HG03280 (cell line): ENCODE measurements around the gene LARP7.
"Not testable (repeated sequence)": the region's sequence is repeated elsewhere in the genome, so short reads cannot be mapped to it uniquely, and the experiment has no call there.

Source experiments
- ATAC-seq: cut with Tn5 transposase; IDR thresholded peaks from one replicate; pipeline ENCODE4 v1.9.1; 2021; ENCODE audit warnings: mild to moderate bottlenecking, moderate library complexity; ENCODE audit not compliant: unreplicated experiment

Gene LARP7

GRCh38 chr4:112649055-112649408, 12.1 kb downstream of the LARP7 start:
- ATAC-seq = no peak

DNA sequence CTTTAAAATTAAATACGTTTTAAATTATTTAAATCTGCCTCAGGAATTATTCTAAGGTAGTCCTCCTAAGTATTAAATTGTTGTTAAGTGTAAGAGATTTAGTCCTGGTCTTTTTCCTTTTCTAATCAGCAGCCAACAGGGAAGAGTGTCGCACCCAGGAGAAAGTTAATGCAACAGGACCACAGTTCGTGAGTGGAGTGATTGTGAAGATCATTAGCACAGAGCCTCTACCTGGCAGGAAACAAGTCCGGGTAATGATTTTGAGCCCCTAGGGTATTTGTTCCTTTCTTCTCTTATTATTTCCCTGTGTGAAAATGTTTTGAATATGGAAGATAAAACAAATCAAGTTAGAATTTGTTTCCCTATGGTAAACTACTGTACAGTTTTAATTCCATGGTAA, 13.4 kb downstream of the LARP7 start:
- ATAC-seq = no peak

DNA sequence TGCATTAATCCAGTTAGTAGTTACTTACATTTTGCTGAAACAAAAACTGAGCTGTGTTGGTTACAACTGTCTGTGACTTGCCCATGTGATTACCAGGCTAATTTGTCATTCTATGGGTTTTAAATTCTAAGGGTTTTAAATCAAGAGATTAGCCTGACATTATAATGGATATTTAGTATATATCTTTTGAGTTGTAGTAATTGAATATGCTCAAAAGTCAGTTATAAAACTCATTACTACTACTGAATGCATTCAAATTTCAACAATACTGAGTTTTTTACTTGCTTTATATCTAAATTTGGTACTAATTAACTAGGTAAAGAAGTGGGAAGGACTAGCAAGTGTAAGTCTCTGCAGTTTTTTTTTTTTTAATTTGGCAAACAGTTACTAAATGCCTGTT, 14.7 kb downstream of the LARP7 start:
- ATAC-seq = no peak

GRCh38 chr4:112652216-112652615, 15.3 kb downstream of the LARP7 start:
- ATAC-seq = no peak

DNA sequence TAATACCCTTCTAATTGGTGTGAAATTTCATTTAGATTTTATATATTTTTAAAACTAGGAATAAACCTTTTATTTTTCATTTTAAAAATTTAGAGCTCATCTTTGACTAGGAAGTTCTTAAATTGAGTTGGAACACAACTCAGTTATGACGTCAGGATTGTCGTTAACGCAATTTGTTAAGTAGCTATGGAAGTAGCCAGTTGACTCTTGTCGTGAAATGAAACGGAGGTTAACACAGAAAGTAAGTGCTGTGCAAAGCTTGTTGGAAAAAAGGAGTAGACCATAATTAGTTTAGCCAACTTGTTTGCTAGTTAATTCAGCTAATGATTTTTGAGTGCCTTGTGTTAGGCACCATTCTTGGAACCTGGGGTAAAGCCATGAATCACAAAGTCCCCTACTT, 18.3 kb downstream of the LARP7 start:
- ATAC-seq = no peak

DNA sequence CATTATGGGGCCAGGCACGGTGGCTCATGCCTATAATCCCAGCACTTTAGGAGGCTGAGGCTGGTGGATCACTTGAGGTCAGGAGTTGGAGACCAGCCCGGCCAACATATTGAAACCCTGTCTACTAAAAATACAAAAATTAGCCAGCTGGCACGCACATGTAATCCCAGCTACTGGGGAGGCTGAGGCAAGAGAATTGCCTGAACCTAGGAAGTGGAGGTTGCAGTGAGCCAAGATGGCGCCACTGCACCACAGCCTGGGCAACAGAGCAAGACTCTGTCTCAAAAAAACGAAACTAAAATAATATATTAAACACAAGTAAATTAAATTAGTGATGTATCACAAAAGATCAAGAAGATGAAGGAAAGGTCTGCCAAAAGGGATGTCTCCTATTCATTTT, 19.2 kb downstream of the LARP7 start:
- ATAC-seq = not testable (repeated sequence)

DNA sequence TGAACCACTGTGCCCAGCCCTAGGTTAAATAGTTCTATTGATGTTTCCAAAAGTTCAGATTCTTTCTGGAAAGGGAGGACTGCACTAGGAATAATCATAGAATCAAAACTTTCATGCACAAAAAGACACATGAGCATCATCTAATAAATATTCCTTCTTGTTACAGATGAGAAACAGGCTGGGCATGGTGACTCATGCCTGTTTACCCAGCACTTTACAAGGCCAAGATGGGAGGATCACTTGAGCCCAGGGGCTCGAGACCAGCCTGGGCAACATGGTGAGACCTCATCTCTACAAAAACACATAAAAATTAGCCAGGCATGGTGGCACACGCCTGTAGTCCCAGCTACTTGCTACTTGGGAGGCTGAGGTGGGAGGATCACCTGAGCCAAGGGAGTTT, 27.7 kb downstream of the LARP7 start:
- ATAC-seq = no peak

GRCh38 chr4:112668131-112668530, 31.2 kb downstream of the LARP7 start:
- no peak for ATAC-seq

GRCh38 chr4:112673076-112673475, 36.1 kb downstream of the LARP7 start:
- ATAC-seq = no peak

- no peak for ATAC-seq
These were observed 36.7 kb downstream of the LARP7 start for GRCh38 chr4:112673686-112674085.

DNA sequence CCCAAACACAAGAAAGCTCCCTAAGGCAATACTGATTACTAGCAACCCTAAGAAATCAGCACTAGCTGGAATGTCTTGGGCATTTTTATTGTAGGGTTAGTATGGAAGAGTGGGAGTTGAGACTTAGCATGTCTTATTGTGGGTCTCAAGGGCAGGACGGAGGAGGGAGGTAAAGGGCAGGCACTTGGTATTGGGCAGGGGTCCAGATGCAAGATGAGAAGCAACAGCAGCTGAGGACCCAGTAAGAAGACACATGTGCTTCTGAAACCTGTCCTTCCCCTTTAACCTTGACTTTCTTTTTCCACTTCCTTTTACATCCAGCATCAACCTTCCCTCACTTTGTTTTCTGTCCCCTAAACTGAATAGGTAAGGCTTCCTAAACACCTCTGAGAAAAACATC, 37.4 kb downstream of the LARP7 start:
- no peak for ATAC-seq

GRCh38 chr4:112677519-112678091, 40.7 kb downstream of the LARP7 start:
- ATAC-seq = no peak

- no peak for ATAC-seq
These were observed 44.1 kb downstream of the LARP7 start for GRCh38 chr4:112680996-112681395.

DNA sequence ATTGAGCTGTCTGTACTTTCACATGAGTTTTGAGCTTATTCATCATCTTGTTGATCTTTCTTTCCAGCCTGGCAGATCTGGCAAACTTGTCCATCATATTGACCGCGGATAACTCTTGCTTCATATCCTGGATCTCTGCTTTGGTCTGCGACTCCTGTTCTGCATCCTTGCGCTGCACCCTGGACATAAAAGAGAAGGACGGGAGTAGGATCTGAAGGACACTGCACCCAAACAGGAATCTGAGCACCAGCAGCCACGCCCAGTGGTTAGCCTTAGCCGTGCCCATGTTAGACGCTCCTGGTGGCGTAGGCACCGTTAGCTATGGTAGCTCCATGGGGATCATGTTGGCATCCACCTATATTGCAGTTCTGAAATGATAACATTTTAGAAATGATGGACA, 56.6 kb downstream of the LARP7 start:
- ATAC-seq = no peak

DNA sequence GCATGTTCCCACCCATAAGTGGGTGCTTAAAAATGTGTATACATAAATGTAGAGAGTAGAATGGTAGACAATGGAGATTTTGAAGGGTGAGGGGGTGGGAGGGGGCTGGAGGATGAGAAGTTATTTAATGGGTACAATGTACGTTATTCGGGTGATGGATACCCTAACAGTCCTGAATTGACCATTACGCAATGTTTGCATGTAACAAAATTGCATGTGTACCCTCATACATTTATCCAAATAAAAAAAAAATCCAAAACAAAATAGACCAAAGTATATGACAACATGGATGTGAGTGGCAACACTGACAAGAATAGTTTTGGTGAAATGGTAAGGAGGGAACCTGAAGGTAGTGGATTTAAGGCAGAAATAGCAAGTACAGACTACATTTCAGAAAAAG, 63.7 kb downstream of the LARP7 start:
- ATAC-seq = no peak

DNA sequence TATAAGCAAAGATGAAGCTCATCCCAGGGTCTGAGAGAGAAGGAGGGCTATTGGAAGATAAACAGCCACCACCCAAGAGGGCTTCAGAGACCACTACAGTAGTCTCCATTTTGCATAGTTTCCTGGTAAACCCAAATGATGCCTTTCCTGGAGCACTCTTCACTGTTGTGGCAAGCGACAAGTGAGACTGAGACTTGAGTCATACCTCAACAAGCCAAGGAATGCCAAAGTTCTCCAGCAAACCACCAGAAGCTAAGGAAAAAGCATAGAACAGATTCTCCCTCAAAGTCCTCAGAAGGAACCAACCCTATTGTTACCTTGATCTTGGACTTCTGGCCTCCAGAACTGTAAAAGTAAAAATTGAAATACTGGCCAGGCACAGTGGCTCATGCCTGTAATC, 65.9 kb downstream of the LARP7 start:
- ATAC-seq = no peak

DNA sequence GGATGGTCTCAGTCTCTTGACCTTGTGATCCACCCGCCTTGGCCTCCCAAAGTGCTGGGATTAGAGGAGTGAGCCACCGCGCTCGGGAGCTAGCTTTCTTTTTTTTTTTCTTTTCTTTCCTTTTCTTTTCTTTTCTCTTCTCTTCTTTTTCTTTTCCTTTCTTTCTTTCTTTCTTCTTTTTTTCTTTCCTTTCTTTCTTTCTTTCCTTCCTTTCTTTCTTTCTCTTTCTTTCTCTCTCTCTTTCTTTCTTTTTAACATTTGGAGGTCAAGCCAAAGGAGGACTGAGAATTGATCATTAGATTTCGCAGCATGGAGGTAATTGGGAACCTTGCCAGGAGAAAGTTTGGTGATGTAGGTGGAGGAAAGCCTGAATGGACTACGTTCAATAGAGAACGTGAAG, 67.4 kb downstream of the LARP7 start:
- no peak for ATAC-seq

DNA sequence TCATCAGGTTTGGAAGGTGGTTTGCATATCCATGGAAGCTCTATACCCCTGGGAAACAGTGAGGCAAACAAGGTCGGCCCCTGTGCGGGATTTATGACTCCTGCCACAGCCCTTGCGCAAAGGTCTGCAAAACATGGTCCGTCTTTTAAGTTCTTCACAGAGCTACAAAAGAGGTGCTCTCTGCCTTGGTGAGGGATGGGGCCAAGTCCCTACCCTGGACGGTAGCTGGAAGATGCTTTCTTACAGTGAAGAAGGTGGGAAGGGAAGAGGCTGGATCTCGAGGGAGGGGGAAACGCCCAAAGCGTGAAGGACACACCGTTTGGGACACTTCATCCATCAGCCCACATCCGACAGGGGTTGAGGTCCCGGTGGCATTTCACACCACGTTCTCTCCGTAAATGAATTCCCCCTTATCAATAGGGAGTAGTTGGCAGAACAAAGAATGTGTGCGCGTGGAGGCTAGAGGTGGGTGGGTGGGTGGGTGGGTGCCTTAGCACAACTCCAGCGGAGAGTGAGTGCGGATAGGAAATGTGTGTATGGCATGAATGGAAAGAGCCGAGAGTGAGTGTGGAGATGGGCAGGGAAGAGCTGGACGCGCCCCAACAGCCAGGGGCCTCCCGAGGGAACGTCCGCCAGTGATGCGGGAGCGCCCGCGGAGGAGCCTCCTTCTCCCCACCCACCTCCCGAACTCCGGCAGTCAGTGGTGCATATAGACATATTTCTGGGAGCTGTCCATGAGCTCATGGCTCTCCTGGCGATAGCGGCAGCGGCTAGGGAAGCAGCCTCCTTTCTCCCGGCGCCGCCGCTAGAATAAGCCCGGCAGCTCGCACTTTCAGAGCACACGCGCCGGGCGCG, 68.3 kb downstream of the LARP7 start:
- no peak for ATAC-seq

- ATAC-seq = peak; percentile 46
These were observed 69.2 kb downstream of the LARP7 start for GRCh38 chr4:112705891-112706839.

DNA sequence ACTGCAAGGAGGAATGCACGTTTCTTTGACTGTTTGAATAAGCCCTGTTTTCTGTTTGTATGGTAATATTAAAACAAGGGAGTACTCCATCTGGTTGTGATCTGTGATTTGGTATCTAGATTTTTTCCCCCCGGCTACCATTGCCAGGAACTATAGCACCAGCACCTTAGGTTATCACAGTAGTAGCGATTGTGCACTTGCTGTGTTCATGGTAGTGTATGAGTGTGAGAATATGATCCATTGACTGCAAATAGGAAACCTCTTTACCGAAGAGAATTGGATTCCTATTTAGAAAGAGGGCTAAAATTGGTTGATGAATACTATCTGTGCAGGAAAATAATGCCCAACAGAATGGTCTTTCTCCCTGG, 69.9 kb downstream of the LARP7 start:
- ATAC-seq = no peak
